Smooth muscle cell (in vitro differentiated cells): ENCODE measurements around the gene SAFB2. TPM values are rescaled to one million over a fixed set of nuclear protein-coding genes. Genes with fewer than 3 reads are reported as not detected.

ENCODE experiments used
- DNase-seq: peaks from one replicate; lab custom pipeline; 2025; ENCODE audit not compliant: unreplicated experiment; lab: John Stamatoyannopoulos, UW
- H2AFZ ChIP-seq: fragments of 200-600 bp; sonication (generic); 2 replicates; pipeline ENCODE4 v1.6.0; 2016; ENCODE audit warnings: antibody characterized with exemption, low read depth, mild to moderate bottlenecking
- H3F3A ChIP-seq: fragments of 200-600 bp; sonication (generic); 2 replicates; pipeline ENCODE4 v1.6.0; 2017; ENCODE audit warnings: antibody characterized with exemption, low read depth
- H3K27ac ChIP-seq: fragments of 200-600 bp; sonication (generic); 2 replicates; pipeline ENCODE4 v1.5.1; 2016; ENCODE audit warnings: low read depth, mild to moderate bottlenecking
- H3K27me3 ChIP-seq: fragments of 200-600 bp; sonication (generic); 2 replicates; pipeline ENCODE4 v1.6.1; 2016; ENCODE audit warnings: low read depth, mild to moderate bottlenecking
- H3K36me3 ChIP-seq: fragments of 200-600 bp; sonication (generic); 2 replicates; pipeline ENCODE4 v1.5.1; 2016; ENCODE audit warnings: low read depth
- H3K4me1 ChIP-seq: fragments of 200-600 bp; sonication (generic); 2 replicates; pipeline ENCODE4 v1.5.1; 2016; ENCODE audit warnings: low read depth
- H3K4me2 ChIP-seq: fragments of 200-600 bp; sonication (generic); 2 replicates; pipeline ENCODE4 v1.6.0; 2016; ENCODE audit warnings: mild to moderate bottlenecking
- H3K4me3 ChIP-seq: fragments of 200-600 bp; sonication (generic); 2 replicates; pipeline ENCODE4 v1.5.1; 2016; ENCODE audit warnings: mild to moderate bottlenecking
- H3K79me2 ChIP-seq: fragments of 200-600 bp; sonication (generic); 2 replicates; pipeline ENCODE4 v1.6.0; 2016; ENCODE audit warnings: low read depth, mild to moderate bottlenecking
- H3K9ac ChIP-seq: fragments of 200-600 bp; sonication (generic); 2 replicates; pipeline ENCODE4 v1.6.0; 2016; ENCODE audit warnings: low read depth
- H3K9me3 ChIP-seq: fragments of 200-600 bp; sonication (generic); replicated peaks from 2 replicates; pipeline ENCODE4 v1.5.1; 2016; ENCODE audit warnings: low read depth
- H4K20me1 ChIP-seq: fragments of 200-600 bp; sonication (generic); 2 replicates; pipeline ENCODE4 v1.6.0; 2016; ENCODE audit warnings: low read depth
- whole genome bisulfite sequencing: methylation state at CpG from one replicate; pipeline ENCODE4 v1.1.7; 2016; ENCODE audit warnings: low lambda C conversion rate; 5-methylcytosine and 5-hydroxymethylcytosine counted together
- polyA plus RNA-seq: library from polyadenylated mRNA; unstranded; fragments of >200 nt; fragmentation: Nextera tagmentation; extraction: Ambion mirVana; gene quantifications from 2 replicates; pipeline ENCODE4 v1.2.1, GENCODE V29; 2016
- total RNA-seq: library from RNA; depleted of rRNA; stranded (reverse); fragments of >200 nt; gene quantifications from 2 replicates; pipeline ENCODE4 v1.2.3, GENCODE V29; 2014
- TF ChIP-seq, protein P1 (sequence below): fragments of 200-600 bp; sonication (generic); IDR thresholded peaks from 2 replicates; pipeline ENCODE4 v1.5.1; 2017; ENCODE audit warnings: borderline replicate concordance, mild to moderate bottlenecking, antibody characterized with exemption; ENCODE audit not compliant: insufficient read depth, poor library complexity, severe bottlenecking

SAFB2 gene
- total and polyA plus RNA-seq, 2 experiments from 2014 or later: 28.9 to 44.9 TPM

DNA sequence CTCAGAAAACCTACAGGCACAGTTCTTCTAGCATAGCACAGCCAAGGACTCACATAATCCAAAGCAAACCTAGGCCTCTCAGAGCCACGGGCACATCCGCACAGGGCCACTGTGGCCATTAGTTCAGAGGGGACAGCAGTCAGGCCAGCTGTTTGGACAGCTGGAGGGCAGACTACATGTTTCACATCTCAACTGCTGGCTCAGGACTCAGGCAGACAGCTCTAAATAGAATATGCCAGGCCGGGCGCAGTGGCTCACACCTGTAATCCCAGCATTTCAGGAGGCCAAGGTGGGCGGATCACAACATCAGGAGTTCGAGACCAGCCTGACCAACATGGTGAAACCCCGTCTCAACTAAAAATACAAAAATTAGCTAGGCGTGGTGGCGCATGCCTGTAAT, 26.8 kb downstream of the SAFB2 start:
- Histone ChIP-seq H3K36me3 (peaks cover 22% of the 10 kb centered on the region), H3K4me3 (no peak overlapping the region), H3K27ac (no peak overlapping the region), H3K4me2 (no peak overlapping the region), H4K20me1 (peaks cover 7% of the 10 kb centered on the region), H2AFZ (no peak overlapping the region), H3K27me3 (no peaks in the 10 kb centered on the region), H3K4me1 (no peaks in the 10 kb centered on the region), H3F3A (no peaks in the 10 kb centered on the region), H3K9ac (no peak overlapping the region), H3K9me3 (no peaks in the 10 kb centered on the region), H3K79me2 (no peaks in the 10 kb centered on the region)
- 98% methylated on average over 9 of the region's 9 CpGs for WGBS
- no peak for DNase-seq
- TF ChIP-seq, protein P1, sequence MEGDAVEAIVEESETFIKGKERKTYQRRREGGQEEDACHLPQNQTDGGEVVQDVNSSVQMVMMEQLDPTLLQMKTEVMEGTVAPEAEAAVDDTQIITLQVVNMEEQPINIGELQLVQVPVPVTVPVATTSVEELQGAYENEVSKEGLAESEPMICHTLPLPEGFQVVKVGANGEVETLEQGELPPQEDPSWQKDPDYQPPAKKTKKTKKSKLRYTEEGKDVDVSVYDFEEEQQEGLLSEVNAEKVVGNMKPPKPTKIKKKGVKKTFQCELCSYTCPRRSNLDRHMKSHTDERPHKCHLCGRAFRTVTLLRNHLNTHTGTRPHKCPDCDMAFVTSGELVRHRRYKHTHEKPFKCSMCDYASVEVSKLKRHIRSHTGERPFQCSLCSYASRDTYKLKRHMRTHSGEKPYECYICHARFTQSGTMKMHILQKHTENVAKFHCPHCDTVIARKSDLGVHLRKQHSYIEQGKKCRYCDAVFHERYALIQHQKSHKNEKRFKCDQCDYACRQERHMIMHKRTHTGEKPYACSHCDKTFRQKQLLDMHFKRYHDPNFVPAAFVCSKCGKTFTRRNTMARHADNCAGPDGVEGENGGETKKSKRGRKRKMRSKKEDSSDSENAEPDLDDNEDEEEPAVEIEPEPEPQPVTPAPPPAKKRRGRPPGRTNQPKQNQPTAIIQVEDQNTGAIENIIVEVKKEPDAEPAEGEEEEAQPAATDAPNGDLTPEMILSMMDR: no peak

DNA sequence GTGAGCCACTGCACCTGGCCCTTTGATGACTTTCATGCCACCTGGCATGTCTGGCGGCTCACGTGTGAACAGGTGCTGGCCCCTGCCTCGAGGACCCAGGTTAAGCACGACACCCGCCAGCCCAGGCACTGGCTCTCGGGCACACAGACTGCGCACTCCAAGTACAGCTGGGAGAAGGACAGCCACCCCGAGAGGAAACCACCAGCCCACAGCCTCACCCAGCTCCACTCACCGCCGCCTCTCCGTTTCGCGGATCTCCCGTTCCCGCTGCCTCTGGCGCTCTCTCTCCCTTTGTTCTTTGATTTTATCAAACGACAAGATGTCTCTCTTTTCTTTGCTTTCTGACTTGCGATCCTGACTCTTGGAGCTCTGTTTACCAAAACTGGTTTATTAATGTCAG, 27.4 kb downstream of the SAFB2 start:
- Histone ChIP-seq H3K27ac (no peak overlapping the region), H3K9me3 (no peaks in the 10 kb centered on the region), H3K4me2 (no peak overlapping the region), H3K4me3 (no peak overlapping the region), H3K4me1 (no peaks in the 10 kb centered on the region), H3K27me3 (no peaks in the 10 kb centered on the region), H4K20me1 (peaks cover under 1% of the 10 kb centered on the region), H3K9ac (no peak overlapping the region), H3K79me2 (no peaks in the 10 kb centered on the region), H3K36me3 (peaks cover 22% of the 10 kb centered on the region), H2AFZ (no peak overlapping the region), H3F3A (no peaks in the 10 kb centered on the region)
- TF ChIP-seq, protein P1: no peak
- no peak for DNase-seq
- 96% methylated on average over 12 of the region's 18 CpGs for WGBS

DNA sequence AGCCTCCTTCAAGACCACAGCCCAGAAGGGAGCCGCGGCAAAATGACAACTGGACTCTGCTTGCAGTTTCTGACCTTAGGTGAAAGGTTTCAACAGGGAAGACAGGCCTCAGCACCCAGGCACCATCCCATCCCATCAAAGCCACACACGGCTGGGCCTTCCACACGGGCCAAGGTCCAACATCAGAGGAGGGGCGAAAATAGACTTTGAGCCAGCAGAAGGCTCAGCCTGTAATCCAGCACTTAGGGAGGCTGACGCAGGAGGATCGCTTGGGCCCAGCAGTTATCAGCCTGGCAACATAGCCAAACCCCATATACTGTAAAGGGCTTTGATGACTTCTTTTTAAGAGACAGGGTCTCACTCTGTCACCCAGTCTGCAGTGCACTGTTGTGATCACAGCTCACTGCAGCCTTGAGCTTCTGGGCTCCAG, 28.0 kb downstream of the SAFB2 start:
- Histone ChIP-seq H3K9ac (no peak overlapping the region), H3K27ac (no peak overlapping the region), H3K4me3 (no peak overlapping the region), H3F3A (no peaks in the 10 kb centered on the region), H3K4me2 (no peak overlapping the region), H4K20me1 (peaks cover 6% of the 10 kb centered on the region), H3K9me3 (no peaks in the 10 kb centered on the region), H3K27me3 (no peaks in the 10 kb centered on the region), H3K4me1 (no peaks in the 10 kb centered on the region), H3K79me2 (no peaks in the 10 kb centered on the region), H2AFZ (no peak overlapping the region), H3K36me3 (peaks cover 20% of the 10 kb centered on the region)
- TF ChIP-seq, protein P1: no peak
- 98% methylated on average over 7 of the region's 7 CpGs for WGBS
- no peak for DNase-seq
